Activated T-helper 1 cell treated with anti-CD3 and anti-CD28 coated beads, Interleukin-12 subunit alpha, Interleukin-12 subunit beta, Interleukin-2, Interleukin-4 antibody, amounts not matched to agents 30 ng/mL and 10 ng/mL and 1 ng/mL, durations not matched to agents 14 hours and 24 hours and 36 hours (primary cell): ENCODE data around the gene MSS51. TPM values are rescaled to one million over a fixed set of nuclear protein-coding genes. Genes with fewer than 3 reads are reported as not detected.

Source experiments
- DNase-seq: peaks from one replicate; pipeline ENCODE4 v3.0.0; 2021; ENCODE audit warnings: low spot score
- H3K27ac Mint-ChIP-seq: one replicate; pipeline ENCODE4 v1.8.0; 2021; ENCODE audit warnings: mild to moderate bottlenecking, mixed read lengths
- H3K27me3 Mint-ChIP-seq: one replicate; pipeline ENCODE4 v1.8.0; 2022; ENCODE audit warnings: mild to moderate bottlenecking, moderate library complexity, mixed read lengths; ENCODE audit not compliant: insufficient read depth
- H3K36me3 Mint-ChIP-seq: one replicate; pipeline ENCODE4 v1.8.0; 2021; ENCODE audit warnings: low read depth, mixed read lengths
- H3K4me1 Mint-ChIP-seq: one replicate; pipeline ENCODE4 v1.8.0; 2021; ENCODE audit warnings: low read depth, mixed read lengths
- H3K4me3 Mint-ChIP-seq: one replicate; pipeline ENCODE4 v1.8.0; 2021; ENCODE audit warnings: mild to moderate bottlenecking, moderate library complexity, mixed read lengths
- H3K9me3 Mint-ChIP-seq: one replicate; pipeline ENCODE4 v1.8.0; 2021; ENCODE audit warnings: mixed read lengths
- intact Hi-C: fragments of 100-400 bp; cut with micrococcal nuclease; formaldehyde crosslinking; loops from one replicate; pipeline ENCODE4 v1.15.1; 2024
- total RNA-seq: library from RNA; stranded (reverse); gene quantifications from 2 replicates; pipeline ENCODE4 v1.2.3, GENCODE V29; 2022

Gene MSS51
- 3.1 and 3.7 TPM in 2 replicates for total RNA-seq

GRCh38 chr10:73433538-73433867, at the start of gene MSS51:
TSS of gene MSS51 (minus strand) at chr10:73433561. CDS start at chr10:73428284, 5,277 bp downstream.
- peaks cover 25% of the 10 kb centered on the region for H3K36me3 Mint-ChIP-seq
- intact Hi-C loops: no loop called here
- H3K9me3 Mint-ChIP-seq: no peaks in the 10 kb centered on the region
- H3K27me3 Mint-ChIP-seq: no peaks in the 10 kb centered on the region
- peaks cover 13% of the 10 kb centered on the region for H3K4me1 Mint-ChIP-seq
- H3K27ac Mint-ChIP-seq: no peak within 1 kb of the TSS
- H3K4me3 Mint-ChIP-seq: no peak within 1 kb of the TSS
- DNase-seq: no peak

GRCh38 chr10:73480158-73480557, 46.8 kb upstream of the MSS51 start:
- DNase-seq: no peak
- intact Hi-C loops: loop anchor here (1.0 to 5.0 kb wide), 2 partner anchors 15 to 218 kb away; no protein-coding TSS in a partner anchor
- no peak overlapping the region for H3K27ac Mint-ChIP-seq
- H3K9me3 Mint-ChIP-seq: no peaks in the 10 kb centered on the region
- H3K36me3 Mint-ChIP-seq: peaks cover 22% of the 10 kb centered on the region
- peaks cover 27% of the 10 kb centered on the region for H3K4me1 Mint-ChIP-seq
- no peak overlapping the region for H3K4me3 Mint-ChIP-seq
- H3K27me3 Mint-ChIP-seq: no peaks in the 10 kb centered on the region

DNA sequence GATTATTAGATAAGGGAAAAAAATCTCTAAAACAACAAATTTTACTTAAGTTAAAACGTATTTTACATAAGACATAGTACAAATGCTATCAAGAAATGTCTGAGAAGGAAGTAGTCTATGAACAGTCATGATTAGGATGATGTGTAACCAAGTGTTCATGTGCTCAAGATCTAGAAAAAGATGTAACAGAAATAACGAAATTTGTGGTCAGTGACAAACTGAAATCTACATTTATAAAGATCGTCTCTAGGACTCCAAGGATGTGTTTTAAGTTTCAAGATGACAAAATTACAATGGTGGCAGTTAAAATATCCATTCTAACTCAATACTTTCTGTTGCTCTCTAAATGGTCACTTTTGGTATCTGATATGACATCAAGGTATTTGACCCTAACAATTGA, 45.3 kb upstream of the MSS51 start:
- no peaks in the 10 kb centered on the region for H3K27me3 Mint-ChIP-seq
- H3K4me1 Mint-ChIP-seq: peaks cover 27% of the 10 kb centered on the region
- peaks cover 25% of the 10 kb centered on the region for H3K36me3 Mint-ChIP-seq
- intact Hi-C loops: loop anchor here (5.0 kb wide), 1 partner anchor 41 kb away; no protein-coding TSS in a partner anchor
- H3K27ac Mint-ChIP-seq: no peak overlapping the region
- no peaks in the 10 kb centered on the region for H3K9me3 Mint-ChIP-seq
- no peak for DNase-seq
- no peak overlapping the region for H3K4me3 Mint-ChIP-seq

DNA sequence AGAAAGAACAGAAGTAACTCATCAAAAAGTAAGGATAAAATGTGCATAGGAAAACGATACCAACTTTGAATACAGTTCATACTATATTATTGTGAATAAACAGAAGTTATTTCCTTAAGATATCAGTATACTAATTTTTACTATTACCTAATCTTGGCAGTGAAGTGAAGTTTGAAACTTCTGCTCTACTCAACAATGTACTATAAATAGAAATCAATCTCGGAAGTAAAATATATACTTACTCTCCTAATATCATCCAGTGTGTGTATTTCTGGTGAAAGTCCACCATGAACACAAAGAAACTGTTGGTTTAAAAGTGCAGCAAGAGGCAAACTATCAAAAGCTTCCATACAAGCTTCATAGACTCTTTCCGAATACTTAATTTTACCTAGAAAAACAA, 37.9 kb upstream of the MSS51 start:
- H3K36me3 Mint-ChIP-seq: peaks cover 26% of the 10 kb centered on the region

GRCh38 chr10:73469579-73469978, 36.2 kb upstream of the MSS51 start:
- no peaks in the 10 kb centered on the region for H3K27me3 Mint-ChIP-seq
- H3K27ac Mint-ChIP-seq: no peak overlapping the region
- no peaks in the 10 kb centered on the region for H3K9me3 Mint-ChIP-seq
- peaks cover 11% of the 10 kb centered on the region for H3K4me1 Mint-ChIP-seq
- peaks cover 23% of the 10 kb centered on the region for H3K36me3 Mint-ChIP-seq
- intact Hi-C loops: no loop called here
- DNase-seq: no peak
- no peak overlapping the region for H3K4me3 Mint-ChIP-seq

More for the DNA sequence above, 37.9 kb upstream of the MSS51 start:
- H3K4me1 Mint-ChIP-seq: peaks cover 11% of the 10 kb centered on the region
- intact Hi-C loops: no loop called here
- H3K9me3 Mint-ChIP-seq: no peaks in the 10 kb centered on the region
- DNase-seq: no peak
- H3K27ac Mint-ChIP-seq: no peak overlapping the region
- H3K4me3 Mint-ChIP-seq: no peak overlapping the region
- no peaks in the 10 kb centered on the region for H3K27me3 Mint-ChIP-seq

- no peaks in the 10 kb centered on the region for H3K9me3 Mint-ChIP-seq
- no peak overlapping the region for H3K4me3 Mint-ChIP-seq
- no peaks in the 10 kb centered on the region for H3K27me3 Mint-ChIP-seq
- H3K4me1 Mint-ChIP-seq: peaks cover 11% of the 10 kb centered on the region
- H3K36me3 Mint-ChIP-seq: peaks cover 28% of the 10 kb centered on the region
- intact Hi-C loops: no loop called here
- DNase-seq: no peak
- no peak overlapping the region for H3K27ac Mint-ChIP-seq
Measured at GRCh38 chr10:73467206-73467605, 33.8 kb upstream of the MSS51 start.

DNA sequence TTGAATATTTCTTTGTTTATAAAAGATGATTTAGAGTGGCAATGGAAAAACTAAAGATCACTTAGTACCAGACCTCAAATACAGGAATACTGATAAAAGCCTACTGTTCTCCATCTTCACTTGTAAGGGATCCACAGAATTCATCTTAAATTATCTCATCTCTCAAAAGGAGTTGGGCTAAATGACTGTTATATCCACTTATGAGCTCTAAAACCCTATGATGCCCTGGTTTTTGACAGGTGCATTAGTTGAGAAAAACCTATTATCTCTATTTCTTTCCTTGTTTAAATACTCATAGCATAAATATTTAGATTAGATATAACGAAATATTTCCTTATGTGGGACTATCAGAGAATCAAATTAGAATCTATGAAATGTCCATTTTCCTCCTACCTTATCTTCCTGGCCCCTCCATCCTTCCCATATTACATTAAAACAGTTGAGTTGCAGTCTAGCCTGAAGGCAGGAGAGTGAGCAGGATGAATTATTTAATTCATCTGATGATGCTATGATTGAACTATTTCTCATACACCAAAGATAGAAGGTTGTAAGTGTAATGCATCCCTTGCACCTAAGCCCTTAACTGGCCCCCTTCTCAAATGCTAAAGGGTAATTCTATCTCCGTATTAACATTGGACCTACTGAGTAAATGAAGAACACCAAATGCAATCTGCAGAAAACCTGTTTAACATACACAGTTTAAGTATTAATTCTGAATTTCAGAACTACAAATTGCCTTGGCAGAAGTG, 32.8 kb upstream of the MSS51 start:
- intact Hi-C loops: no loop called here
- Mint-ChIP-seq H3K36me3 (peaks cover 33% of the 10 kb centered on the region), H3K27me3 (no peaks in the 10 kb centered on the region), H3K9me3 (no peaks in the 10 kb centered on the region), H3K4me3 (no peak overlapping the region), H3K4me1 (peaks cover 11% of the 10 kb centered on the region), H3K27ac (no peak overlapping the region)
- no peak for DNase-seq

GRCh38 chr10:73460897-73461296, 27.5 kb upstream of the MSS51 start:
- no peak overlapping the region for H3K27ac Mint-ChIP-seq
- peaks cover 10% of the 10 kb centered on the region for H3K4me1 Mint-ChIP-seq
- peaks cover 34% of the 10 kb centered on the region for H3K36me3 Mint-ChIP-seq
- no peak for DNase-seq
- H3K27me3 Mint-ChIP-seq: no peaks in the 10 kb centered on the region
- no peak overlapping the region for H3K4me3 Mint-ChIP-seq
- no peaks in the 10 kb centered on the region for H3K9me3 Mint-ChIP-seq
- intact Hi-C loops: no loop called here

- no peak overlapping the region for H3K4me3 Mint-ChIP-seq
- H3K9me3 Mint-ChIP-seq: no peaks in the 10 kb centered on the region
- H3K4me1 Mint-ChIP-seq: peaks cover 10% of the 10 kb centered on the region
Measured at GRCh38 chr10:73459683-73460314, 26.4 kb upstream of the MSS51 start.

DNA sequence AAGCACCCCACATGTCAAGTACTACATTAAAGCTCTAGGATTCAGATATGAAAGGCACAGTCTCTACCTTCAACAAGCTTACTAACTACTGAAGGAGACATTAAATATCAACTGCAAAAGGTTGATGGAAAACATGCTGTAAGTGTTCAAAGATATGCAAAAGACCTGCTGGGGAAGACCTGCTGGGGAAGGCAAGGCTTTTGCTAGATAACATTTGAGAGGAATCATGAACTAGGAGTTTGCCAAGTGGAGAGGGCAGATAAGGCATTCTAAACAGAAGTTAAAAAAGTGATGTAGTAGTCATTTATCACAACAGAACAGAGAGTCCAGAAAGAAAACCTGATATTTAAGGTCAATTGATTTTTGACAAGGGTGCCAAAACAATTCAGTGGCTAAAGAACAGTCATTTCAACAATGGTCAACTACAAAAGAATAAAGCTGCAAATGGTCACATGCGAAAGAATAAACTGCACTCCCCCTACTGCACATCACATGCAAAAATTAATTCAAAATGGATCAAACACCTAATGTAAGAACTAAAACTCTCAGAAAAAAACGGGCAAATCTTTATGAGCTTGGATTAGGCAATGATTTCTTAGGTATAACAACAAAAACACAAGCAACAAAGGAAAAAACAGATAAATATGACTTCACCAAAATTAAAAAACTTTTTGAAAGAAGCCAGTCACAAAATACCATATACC, 23.0 kb upstream of the MSS51 start:
- intact Hi-C loops: no loop called here
- H3K27me3 Mint-ChIP-seq: no peaks in the 10 kb centered on the region
- peaks cover 10% of the 10 kb centered on the region for H3K4me1 Mint-ChIP-seq
- no peak for DNase-seq
- no peak overlapping the region for H3K27ac Mint-ChIP-seq
- no peaks in the 10 kb centered on the region for H3K9me3 Mint-ChIP-seq
- peaks cover 28% of the 10 kb centered on the region for H3K36me3 Mint-ChIP-seq
- no peak overlapping the region for H3K4me3 Mint-ChIP-seq

More at GRCh38 chr10:73459683-73460314, 26.4 kb upstream of the MSS51 start:
- Mint-ChIP-seq H3K27ac (no peak overlapping the region), H3K36me3 (peaks cover 32% of the 10 kb centered on the region), H3K27me3 (no peaks in the 10 kb centered on the region)
- intact Hi-C loops: no loop called here
- no peak for DNase-seq

DNA sequence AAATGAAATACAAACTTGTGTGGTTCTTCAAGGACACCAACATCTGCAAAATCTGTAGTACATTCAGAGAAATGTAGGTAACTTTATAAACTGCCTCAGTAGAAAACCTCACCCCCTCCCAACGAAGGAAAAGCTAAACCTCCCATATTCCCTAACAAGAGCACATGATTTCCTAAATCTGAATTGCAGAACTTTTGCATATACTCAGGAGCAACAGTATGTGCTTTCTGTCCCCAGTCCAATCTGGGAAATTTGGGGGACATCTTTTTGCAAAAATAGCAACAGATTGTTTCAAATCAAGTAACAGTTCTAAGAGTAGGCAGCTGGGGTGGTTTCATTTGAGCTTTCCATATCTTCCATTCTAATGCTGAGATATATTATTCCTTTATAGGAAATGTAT, 15.8 kb upstream of the MSS51 start:
- DNase-seq: no peak
- no peaks in the 10 kb centered on the region for H3K9me3 Mint-ChIP-seq
- no peak overlapping the region for H3K27ac Mint-ChIP-seq
- intact Hi-C loops: no loop called here
- no peak overlapping the region for H3K4me3 Mint-ChIP-seq
- H3K4me1 Mint-ChIP-seq: no peaks in the 10 kb centered on the region
- peaks cover 30% of the 10 kb centered on the region for H3K36me3 Mint-ChIP-seq
- no peaks in the 10 kb centered on the region for H3K27me3 Mint-ChIP-seq

DNA sequence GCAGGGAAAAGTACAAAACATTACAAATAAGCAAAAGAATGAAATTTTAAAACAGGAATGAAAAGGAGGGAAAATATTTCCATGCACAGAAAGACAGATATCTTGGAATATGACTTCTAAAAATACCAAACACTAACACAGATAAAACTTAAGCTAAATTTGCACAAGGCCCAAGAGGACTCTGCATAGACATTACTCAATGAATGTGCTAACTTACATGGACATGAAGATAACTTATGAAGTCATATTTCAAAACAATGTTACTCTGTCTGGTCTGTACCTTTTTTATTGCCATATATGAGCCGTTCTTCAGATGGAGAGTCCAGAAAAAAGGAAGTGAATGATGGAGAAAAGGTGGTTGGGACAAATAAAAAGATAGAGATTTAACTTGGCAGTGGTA, 15.0 kb upstream of the MSS51 start:
- Mint-ChIP-seq H3K9me3 (no peaks in the 10 kb centered on the region), H3K27me3 (no peaks in the 10 kb centered on the region), H3K4me3 (no peak overlapping the region), H3K27ac (no peak overlapping the region), H3K36me3 (peaks cover 30% of the 10 kb centered on the region), H3K4me1 (no peaks in the 10 kb centered on the region)
- DNase-seq: no peak
- intact Hi-C loops: no loop called here

DNA sequence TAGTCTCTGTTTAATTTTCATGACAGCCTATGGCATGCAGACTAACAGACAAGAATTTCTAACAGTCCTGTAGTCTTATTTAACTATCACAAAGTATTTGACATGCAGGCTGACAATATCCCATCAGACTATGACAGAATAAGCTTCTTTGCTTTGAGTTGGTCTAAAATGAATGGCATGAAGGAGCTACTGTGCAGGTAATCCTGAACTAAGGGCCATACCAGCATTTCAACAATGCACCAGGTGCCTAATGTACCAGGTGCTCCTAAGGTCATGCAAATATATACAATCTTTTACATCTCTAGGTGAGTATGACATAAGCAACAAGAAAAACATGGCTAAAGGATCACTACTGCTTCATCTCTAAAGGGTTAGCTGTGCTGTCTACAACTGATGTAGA, 13.6 kb upstream of the MSS51 start:
- intact Hi-C loops: no loop called here
- Mint-ChIP-seq H3K4me3 (no peak overlapping the region), H3K4me1 (no peaks in the 10 kb centered on the region), H3K27ac (no peak overlapping the region), H3K27me3 (no peaks in the 10 kb centered on the region), H3K9me3 (no peaks in the 10 kb centered on the region), H3K36me3 (peaks cover 31% of the 10 kb centered on the region)
- DNase-seq: no peak
